BJ (cell line): ENCODE measurements around the gene PHACTR1. TPM values are rescaled to one million over a fixed set of nuclear protein-coding genes. Genes with fewer than 3 reads are reported as not detected.

ENCODE experiments used
- CTCF ChIA-PET: fragments of 350-600 bp; formaldehyde crosslinking; extraction: SDS; loops from one replicate; lab custom pipeline; 2021; ENCODE audit warnings: antibody characterized with exemption, inconsistent platforms; lab: Yijun Ruan, JAX
- POLR2A ChIA-PET: fragments of 300-600 bp; sonication (Branson Sonifier 250); formaldehyde crosslinking; extraction: SDS; loops from one replicate; lab custom pipeline; 2021; ENCODE audit warnings: antibody characterized with exemption; lab: Charles Lee
- DNase-seq: peaks from one replicate; pipeline ENCODE4 v3.0.0-alpha.2; 2011; ENCODE audit warnings: low read depth
- H3K27me3 ChIP-seq: 2 replicates; pipeline ENCODE4 v1.6.0; 2011; ENCODE audit warnings: low read length; ENCODE audit not compliant: control insufficient read depth, insufficient read depth
- H3K36me3 ChIP-seq: 2 replicates; pipeline ENCODE4 v1.5.1; 2011; ENCODE audit warnings: low read length; ENCODE audit not compliant: control insufficient read depth, insufficient read depth
- H3K4me3 ChIP-seq: 2 replicates; pipeline ENCODE4 v1.5.1; 2011; ENCODE audit warnings: low read depth, mild to moderate bottlenecking, control low read depth, low read length
- polyA plus RNA-seq: library from polyadenylated mRNA; depleted of rRNA; stranded (reverse); fragments of >200 nt; gene quantifications from 2 replicates; pipeline ENCODE4 v1.2.3, GENCODE V29; 2011
- TF ChIP-seq, protein P1 (sequence below): IDR thresholded peaks from 2 replicates; pipeline ENCODE4 v1.5.1; 2011; ENCODE audit warnings: low read depth, mild to moderate bottlenecking, control low read depth, inconsistent platforms, low read length, moderate library complexity; ENCODE audit not compliant: insufficient read depth

PHACTR1 gene
- polyA plus RNA-seq, 1 experiment: 0.40 TPM

DNA sequence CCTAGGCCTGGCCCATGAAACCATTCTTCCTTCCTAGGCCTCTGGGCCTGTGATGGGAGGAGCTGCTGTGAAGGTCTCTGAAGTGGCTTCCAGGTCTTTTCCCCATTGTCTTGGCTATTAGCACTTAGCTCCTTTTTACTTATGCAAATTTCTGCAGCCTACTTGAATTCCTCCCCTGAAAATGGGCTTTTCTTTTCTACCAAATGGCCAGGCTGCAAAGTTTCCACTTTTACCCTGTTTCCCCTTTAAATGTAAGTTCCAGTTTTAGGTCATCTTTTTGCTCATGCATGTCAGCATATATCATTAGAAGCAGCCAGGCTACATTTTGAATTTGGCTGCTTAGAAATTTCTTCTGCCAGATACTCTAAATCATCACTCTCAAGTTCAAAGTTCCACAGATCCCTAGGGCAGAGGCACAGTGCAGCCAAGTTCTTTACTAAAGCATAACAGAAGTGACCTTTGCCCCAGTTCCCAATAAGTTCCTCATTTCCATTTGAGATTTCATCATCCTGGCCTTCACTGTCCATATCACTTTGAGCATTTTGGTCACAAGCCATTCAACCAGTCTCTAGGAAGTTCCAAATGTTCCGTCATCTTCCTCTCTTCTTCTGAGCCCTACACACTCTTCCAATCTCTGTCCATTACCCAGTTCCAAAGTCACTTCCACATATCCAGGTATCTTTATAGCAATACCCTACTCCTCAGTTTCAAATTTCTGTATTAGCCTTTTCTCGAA is 539.9 kb downstream of the PHACTR1 start:
- H3K4me3 ChIP-seq: no peak overlapping the region
- H3K36me3 ChIP-seq: no peaks in the 10 kb centered on the region
- POLR2A ChIA-PET: no interaction called here
- DNase-seq: no peak
- H3K27me3 ChIP-seq: no peaks in the 10 kb centered on the region
- TF ChIP-seq, protein P1, sequence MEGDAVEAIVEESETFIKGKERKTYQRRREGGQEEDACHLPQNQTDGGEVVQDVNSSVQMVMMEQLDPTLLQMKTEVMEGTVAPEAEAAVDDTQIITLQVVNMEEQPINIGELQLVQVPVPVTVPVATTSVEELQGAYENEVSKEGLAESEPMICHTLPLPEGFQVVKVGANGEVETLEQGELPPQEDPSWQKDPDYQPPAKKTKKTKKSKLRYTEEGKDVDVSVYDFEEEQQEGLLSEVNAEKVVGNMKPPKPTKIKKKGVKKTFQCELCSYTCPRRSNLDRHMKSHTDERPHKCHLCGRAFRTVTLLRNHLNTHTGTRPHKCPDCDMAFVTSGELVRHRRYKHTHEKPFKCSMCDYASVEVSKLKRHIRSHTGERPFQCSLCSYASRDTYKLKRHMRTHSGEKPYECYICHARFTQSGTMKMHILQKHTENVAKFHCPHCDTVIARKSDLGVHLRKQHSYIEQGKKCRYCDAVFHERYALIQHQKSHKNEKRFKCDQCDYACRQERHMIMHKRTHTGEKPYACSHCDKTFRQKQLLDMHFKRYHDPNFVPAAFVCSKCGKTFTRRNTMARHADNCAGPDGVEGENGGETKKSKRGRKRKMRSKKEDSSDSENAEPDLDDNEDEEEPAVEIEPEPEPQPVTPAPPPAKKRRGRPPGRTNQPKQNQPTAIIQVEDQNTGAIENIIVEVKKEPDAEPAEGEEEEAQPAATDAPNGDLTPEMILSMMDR: no peak
- CTCF ChIA-PET: interaction anchor here (2.3 kb wide), 1 partner anchor 13 kb away, joined by 9 read pairs; no protein-coding TSS in a partner anchor

GRCh38 chr6:13259393-13259792 is 542.8 kb downstream of the PHACTR1 start:
- ChIA-PET CTCF (no interaction called here), POLR2A (no interaction called here)
- TF ChIP-seq, protein P1: no peak
- DNase-seq: no peak
- H3K27me3 ChIP-seq: no peaks in the 10 kb centered on the region; the same call in 1 of the 2 replicates
- H3K4me3 ChIP-seq: no peak overlapping the region
- H3K36me3 ChIP-seq: no peaks in the 10 kb centered on the region

GRCh38 chr6:13260101-13260598 is 543.6 kb downstream of the PHACTR1 start:
- Histone ChIP-seq H3K36me3 (no peaks in the 10 kb centered on the region), H3K4me3 (no peak overlapping the region), H3K27me3 (no peaks in the 10 kb centered on the region; the same call in 1 of the 2 replicates)
- DNase-seq: no peak
- CTCF ChIA-PET: interaction anchor here (1.4 kb wide), 1 partner anchor 9 kb away, joined by 3 read pairs; no protein-coding TSS in a partner anchor
- TF ChIP-seq, protein P1: no peak
- POLR2A ChIA-PET: interaction anchor here (0.6 kb wide), 1 partner anchor 314 kb away, joined by 4 read pairs; the partner anchor contains the start of gene SIRT5

GRCh38 chr6:13260831-13261230 is 544.3 kb downstream of the PHACTR1 start:
- DNase-seq: no peak
- Histone ChIP-seq H3K27me3 (no peaks in the 10 kb centered on the region; the same call in 1 of the 2 replicates), H3K36me3 (no peaks in the 10 kb centered on the region), H3K4me3 (no peak overlapping the region)
- CTCF ChIA-PET: interaction anchor here (1.4 kb wide), 1 partner anchor 9 kb away, joined by 3 read pairs; no protein-coding TSS in a partner anchor
- POLR2A ChIA-PET: interaction anchor here (0.6 kb wide), 1 partner anchor 313 kb away, joined by 4 read pairs; the partner anchor contains the start of gene SIRT5
- TF ChIP-seq, protein P1: no peak

DNA sequence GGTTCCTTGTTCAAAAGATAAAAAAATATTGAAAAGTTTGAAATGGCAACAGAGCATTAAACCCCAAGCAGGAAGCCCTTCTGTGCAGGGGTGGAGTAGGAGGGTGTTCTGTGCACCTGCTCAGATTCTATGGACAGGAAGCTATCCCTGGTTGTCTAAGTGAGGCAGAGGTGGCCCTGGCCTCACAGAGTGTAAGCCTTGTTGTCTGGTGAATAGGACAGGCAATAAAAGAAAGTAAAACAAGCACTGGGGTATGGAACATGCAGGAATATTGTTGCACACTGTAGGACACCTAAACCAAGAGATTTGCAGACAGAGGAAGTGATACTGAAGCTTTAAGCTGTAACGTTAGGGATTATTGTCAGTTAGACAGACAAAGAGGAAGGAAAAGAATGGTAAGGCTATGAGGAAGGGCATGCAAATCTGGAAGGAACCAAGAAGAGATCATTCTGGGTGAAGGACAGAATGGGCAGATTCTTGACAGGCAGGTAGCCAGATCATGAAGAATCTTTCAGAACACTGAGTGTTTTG is 545.0 kb downstream of the PHACTR1 start:
- Histone ChIP-seq H3K36me3 (no peaks in the 10 kb centered on the region), H3K4me3 (no peak overlapping the region), H3K27me3 (no peaks in the 10 kb centered on the region; the same call in 1 of the 2 replicates)
- TF ChIP-seq, protein P1: no peak
- POLR2A ChIA-PET: no interaction called here
- DNase-seq: no peak
- CTCF ChIA-PET: no interaction called here
